22Rv1 (cell line): Measurements from ENCODE around the gene OPRM1.

Experiments used
- H3K27ac ChIP-seq: fragments of 450-650 bp; 2 replicates; pipeline ENCODE4 v1.5.1; 2017
- CTCF ChIP-seq: fragments of 450-650 bp; IDR thresholded peaks from 2 replicates; pipeline ENCODE4 v1.5.1; 2017; ENCODE audit warnings: mild to moderate bottlenecking
- ZFX ChIP-seq: fragments of 450-650 bp; IDR thresholded peaks from 2 replicates; pipeline ENCODE4 v1.6.1; 2017; ENCODE audit warnings: antibody characterized with exemption, borderline replicate concordance

The OPRM1 gene

GRCh38 chr6:154289818-154290508 is 250.9 kb downstream of the OPRM1 start:
- no peak overlapping the region for H3K27ac ChIP-seq
- no peak for TF ChIP-seq CTCF

GRCh38 chr6:154292066-154292465 is 253.0 kb downstream of the OPRM1 start:
- TF ChIP-seq ZFX (no peak), CTCF (no peak)
- no peak overlapping the region for H3K27ac ChIP-seq

- H3K27ac ChIP-seq, result no peak overlapping the region
- no peak for TF ChIP-seq CTCF
Measured at GRCh38 chr6:154292855-154293519, 253.9 kb downstream of the OPRM1 start.

GRCh38 chr6:154295733-154296132 is 256.7 kb downstream of the OPRM1 start:
- no peak overlapping the region for H3K27ac ChIP-seq
- TF ChIP-seq ZFX, result no peak
- TF ChIP-seq CTCF, result no peak
